Right lobe of liver (tissue), 4 donors: ENCODE data around the gene PRG2.

Source experiments
- POLR2A ChIP-seq: fragments of 450-650 bp; IDR thresholded peaks from one replicate; pipeline ENCODE4 v1.6.1; 2017; ENCODE audit warnings: antibody characterized with exemption, mild to moderate bottlenecking
- TF ChIP-seq, protein P1 (sequence below), 4 donors: fragments of 200-600 bp in 3 of 4; fragments of 450-650 bp in 1 of 4; IDR thresholded peaks; one replicate each; pipeline versions ENCODE4 v1.5.1 to v1.8.0; 2016 to 2022; ENCODE audit warnings: antibody characterized with exemption in 4 of 4, mild to moderate bottlenecking in 2 of 4
- donor health status: DM: no; HTN: no; CAD: no.
- donor health status: DM: no; HTN: no; CAD: no.
- donor health status: DM: no; HTN: yes; CAD: no.

GRCh38 chr11:57390535-57390934, at the start of gene PRG2:
- TF ChIP-seq, protein P1, sequence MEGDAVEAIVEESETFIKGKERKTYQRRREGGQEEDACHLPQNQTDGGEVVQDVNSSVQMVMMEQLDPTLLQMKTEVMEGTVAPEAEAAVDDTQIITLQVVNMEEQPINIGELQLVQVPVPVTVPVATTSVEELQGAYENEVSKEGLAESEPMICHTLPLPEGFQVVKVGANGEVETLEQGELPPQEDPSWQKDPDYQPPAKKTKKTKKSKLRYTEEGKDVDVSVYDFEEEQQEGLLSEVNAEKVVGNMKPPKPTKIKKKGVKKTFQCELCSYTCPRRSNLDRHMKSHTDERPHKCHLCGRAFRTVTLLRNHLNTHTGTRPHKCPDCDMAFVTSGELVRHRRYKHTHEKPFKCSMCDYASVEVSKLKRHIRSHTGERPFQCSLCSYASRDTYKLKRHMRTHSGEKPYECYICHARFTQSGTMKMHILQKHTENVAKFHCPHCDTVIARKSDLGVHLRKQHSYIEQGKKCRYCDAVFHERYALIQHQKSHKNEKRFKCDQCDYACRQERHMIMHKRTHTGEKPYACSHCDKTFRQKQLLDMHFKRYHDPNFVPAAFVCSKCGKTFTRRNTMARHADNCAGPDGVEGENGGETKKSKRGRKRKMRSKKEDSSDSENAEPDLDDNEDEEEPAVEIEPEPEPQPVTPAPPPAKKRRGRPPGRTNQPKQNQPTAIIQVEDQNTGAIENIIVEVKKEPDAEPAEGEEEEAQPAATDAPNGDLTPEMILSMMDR (IDR thresholded peaks at IDR 0.05) = no peak
- TF ChIP-seq POLR2A = no peak
